CD4-positive, alpha-beta T cell (primary cell): ENCODE results near the gene ESRRG. TPM values are rescaled to one million over a fixed set of nuclear protein-coding genes. Genes with fewer than 3 reads are reported as not detected.

Experiments used
- ATAC-seq: fragments of 200-7000 bp; cut with Tn5 transposase; one replicate; pipeline ENCODE4 v1.10.0; 2022; ENCODE audit warnings: mild to moderate bottlenecking; ENCODE audit not compliant: poor library complexity
- CTCF ChIA-PET: fragments of 350-600 bp; sonication (Branson Sonifier 250); formaldehyde crosslinking; loops from one replicate; lab custom pipeline; 2021; ENCODE audit warnings: antibody characterized with exemption, inconsistent platforms; lab: Charles Lee
- POLR2A ChIA-PET: fragments of 350-600 bp; sonication (Branson Sonifier 250); formaldehyde crosslinking; loops from one replicate; lab custom pipeline; 2021; ENCODE audit warnings: antibody characterized with exemption, inconsistent platforms; lab: Charles Lee
- DNase-seq, 14 experiments: peaks; one replicate each; pipeline ENCODE4 v3.0.0-alpha.2; 2013 to 2020; ENCODE audit warnings: mixed read lengths in 2 of 14
- H3K27ac ChIP-seq, 2 donors: one replicate each; pipeline versions ENCODE4 v1.5.1 to v1.7.0; 2013; ENCODE audit warnings: low read length in 2 of 2, low read depth in 1 of 2, mild to moderate bottlenecking in 1 of 2
- H3K27me3 ChIP-seq, 2 experiments: 1 replicate in 1 of 2; 2 replicates in 1 of 2; pipeline versions ENCODE4 v1.6.1 to v1.7.0; 2013; ENCODE audit warnings: low read length in 2 of 2, control low read depth in 1 of 2, mild to moderate bottlenecking in 1 of 2, moderate library complexity in 1 of 2; ENCODE audit not compliant: insufficient read depth in 2 of 2, control insufficient read depth in 1 of 2
- H3K36me3 ChIP-seq: one replicate; pipeline ENCODE4 v1.6.1; 2013; ENCODE audit warnings: low read length, control low read depth; ENCODE audit not compliant: insufficient read depth
- H3K4me1 ChIP-seq: one replicate; pipeline ENCODE4 v1.6.1; 2013; ENCODE audit warnings: low read length, control low read depth; ENCODE audit not compliant: insufficient read depth
- H3K4me3 ChIP-seq: one replicate; pipeline ENCODE4 v1.5.1; 2013; ENCODE audit warnings: mild to moderate bottlenecking, low read length, moderate library complexity
- H3K9me3 ChIP-seq, 2 experiments: 1 replicate in 1 of 2; 2 replicates in 1 of 2; pipeline versions ENCODE4 v1.6.1 to v1.7.0; 2013; ENCODE audit warnings: low read length in 2 of 2, mild to moderate bottlenecking in 2 of 2, control low read depth in 1 of 2, moderate library complexity in 1 of 2; ENCODE audit not compliant: control insufficient read depth in 1 of 2, insufficient read depth in 1 of 2
- H3K27ac Mint-ChIP-seq: one replicate; pipeline ENCODE4 v1.8.0; 2020; ENCODE audit warnings: mixed read lengths
- H3K27me3 Mint-ChIP-seq: one replicate; pipeline ENCODE4 v1.8.0; 2021; ENCODE audit warnings: mixed read lengths
- H3K36me3 Mint-ChIP-seq: one replicate; pipeline ENCODE4 v1.8.0; 2021; ENCODE audit warnings: low read depth, mixed read lengths
- H3K4me1 Mint-ChIP-seq: one replicate; pipeline ENCODE4 v1.8.0; 2021; ENCODE audit warnings: low read depth, mixed read lengths
- H3K4me3 Mint-ChIP-seq: one replicate; pipeline ENCODE4 v1.8.0; 2020; ENCODE audit warnings: mild to moderate bottlenecking, mixed read lengths
- H3K9me3 Mint-ChIP-seq: one replicate; pipeline ENCODE4 v1.8.0; 2020; ENCODE audit warnings: mixed read lengths
- intact Hi-C, 2 experiments: fragments of 100-400 bp; cut with DNase I in 1 of 2; cut with micrococcal nuclease in 1 of 2; formaldehyde crosslinking; loops; one replicate each; pipeline versions ENCODE4 v1.15.1 to v1.9.0; 2023 to 2025; cut with DNase I, micrococcal nuclease
- total RNA-seq, 174 experiments: library from RNA in 2 of 174; stranded (reverse) in 2 of 174; gene quantifications; one replicate each; pipeline ENCODE4 v1.2.3 and lab custom pipeline; 2021 to 2026
- TF ChIP-seq, protein P1 (sequence below): fragments of 200-600 bp; IDR thresholded peaks from one replicate; pipeline ENCODE4 v1.8.0; 2022; ENCODE audit warnings: antibody characterized with exemption, mild to moderate bottlenecking

Gene ESRRG
- total RNA-seq, 2 experiments from 2014 or later: not detected

DNA sequence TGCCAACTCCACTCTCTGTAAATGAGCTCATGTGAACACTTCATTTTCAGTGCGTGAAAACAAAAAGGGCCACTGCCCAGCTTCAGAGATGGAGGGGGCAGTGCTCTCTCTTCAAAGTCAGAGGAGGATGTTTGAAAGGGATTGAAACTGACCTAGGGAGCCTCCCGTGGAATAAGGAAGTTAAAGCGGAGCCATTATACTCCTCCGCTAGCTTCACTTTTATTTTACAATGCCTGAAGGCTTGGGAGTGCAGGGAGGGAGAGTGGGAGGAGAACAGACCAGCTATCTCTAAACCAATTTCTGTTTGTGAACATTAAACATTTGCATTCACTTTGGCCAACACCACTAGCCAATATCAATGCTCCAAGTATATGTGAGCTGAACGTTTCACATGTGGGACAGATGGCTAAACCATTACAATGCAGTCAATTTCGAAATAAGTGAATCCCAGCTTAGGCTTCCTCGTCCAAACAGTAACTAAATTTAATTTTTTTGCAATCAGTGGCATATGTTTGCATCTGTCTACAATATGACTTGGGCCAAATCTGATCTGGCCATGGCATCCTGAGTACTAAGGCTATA is 126.9 kb downstream of the ESRRG start:
- DNase-seq (no peak), ATAC-seq (no peak)
- CTCF ChIA-PET: no interaction called here
- no peak overlapping the region for H3K4me3 ChIP-seq
- peaks cover 2% of the 10 kb centered on the region for H3K9me3 Mint-ChIP-seq
- H3K36me3 Mint-ChIP-seq: no peaks in the 10 kb centered on the region
- no peaks in the 10 kb centered on the region for H3K4me1 ChIP-seq
- peaks cover 11% of the 10 kb centered on the region for H3K27me3 Mint-ChIP-seq
- TF ChIP-seq, protein P1, sequence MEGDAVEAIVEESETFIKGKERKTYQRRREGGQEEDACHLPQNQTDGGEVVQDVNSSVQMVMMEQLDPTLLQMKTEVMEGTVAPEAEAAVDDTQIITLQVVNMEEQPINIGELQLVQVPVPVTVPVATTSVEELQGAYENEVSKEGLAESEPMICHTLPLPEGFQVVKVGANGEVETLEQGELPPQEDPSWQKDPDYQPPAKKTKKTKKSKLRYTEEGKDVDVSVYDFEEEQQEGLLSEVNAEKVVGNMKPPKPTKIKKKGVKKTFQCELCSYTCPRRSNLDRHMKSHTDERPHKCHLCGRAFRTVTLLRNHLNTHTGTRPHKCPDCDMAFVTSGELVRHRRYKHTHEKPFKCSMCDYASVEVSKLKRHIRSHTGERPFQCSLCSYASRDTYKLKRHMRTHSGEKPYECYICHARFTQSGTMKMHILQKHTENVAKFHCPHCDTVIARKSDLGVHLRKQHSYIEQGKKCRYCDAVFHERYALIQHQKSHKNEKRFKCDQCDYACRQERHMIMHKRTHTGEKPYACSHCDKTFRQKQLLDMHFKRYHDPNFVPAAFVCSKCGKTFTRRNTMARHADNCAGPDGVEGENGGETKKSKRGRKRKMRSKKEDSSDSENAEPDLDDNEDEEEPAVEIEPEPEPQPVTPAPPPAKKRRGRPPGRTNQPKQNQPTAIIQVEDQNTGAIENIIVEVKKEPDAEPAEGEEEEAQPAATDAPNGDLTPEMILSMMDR: no peak
- H3K27me3 ChIP-seq: peaks cover 5 to 9% of the 10 kb centered on the region in 2 experiments
- no peak overlapping the region for H3K4me3 Mint-ChIP-seq
- POLR2A ChIA-PET: no interaction called here
- H3K27ac ChIP-seq: no peak overlapping the region
- H3K36me3 ChIP-seq: no peaks in the 10 kb centered on the region
- intact Hi-C loops: no loop called here
- H3K9me3 ChIP-seq: peaks cover 0 to 11% of the 10 kb centered on the region in 2 experiments
- H3K27ac Mint-ChIP-seq: no peak overlapping the region
- H3K4me1 Mint-ChIP-seq: no peaks in the 10 kb centered on the region

DNA sequence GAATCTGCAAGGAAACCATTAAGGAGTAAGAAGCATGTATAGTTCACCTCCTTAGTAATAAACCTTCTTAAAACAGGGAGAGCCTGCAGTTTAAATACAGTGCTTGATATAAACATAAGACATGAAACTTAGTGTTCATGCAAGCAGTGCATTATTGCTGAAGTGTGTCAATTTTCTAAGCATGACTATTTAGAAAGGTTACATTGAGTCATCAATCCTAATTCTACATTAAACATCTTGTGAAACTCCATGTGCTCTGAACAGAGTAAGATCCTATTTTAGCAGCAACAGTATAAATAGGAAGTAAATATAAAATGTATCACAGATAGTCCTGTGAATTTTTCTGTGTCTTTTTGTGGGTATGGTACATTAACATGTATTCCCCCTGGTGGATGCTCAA is 135.5 kb downstream of the ESRRG start:
- H3K4me1 Mint-ChIP-seq: no peaks in the 10 kb centered on the region
- H3K4me1 ChIP-seq: no peaks in the 10 kb centered on the region
- H3K27me3 Mint-ChIP-seq: no peaks in the 10 kb centered on the region
- H3K4me3 ChIP-seq: no peak overlapping the region
- ATAC-seq (no peak), DNase-seq (no peak)
- CTCF ChIA-PET: no interaction called here
- POLR2A ChIA-PET: no interaction called here
- no peak overlapping the region for H3K27ac Mint-ChIP-seq
- no peak overlapping the region for H3K27ac ChIP-seq
- H3K36me3 Mint-ChIP-seq: no peaks in the 10 kb centered on the region
- H3K4me3 Mint-ChIP-seq: no peak overlapping the region
- H3K36me3 ChIP-seq: no peaks in the 10 kb centered on the region
- intact Hi-C loops: no loop called here
- H3K9me3 ChIP-seq: peaks cover 0 to 11% of the 10 kb centered on the region in 2 experiments
- H3K27me3 ChIP-seq: no peaks in the 10 kb centered on the region
- TF ChIP-seq, protein P1: no peak
- H3K9me3 Mint-ChIP-seq: peaks cover 10% of the 10 kb centered on the region

GRCh38 chr1:216582151-216582550 is 141.1 kb downstream of the ESRRG start:
- no peaks in the 10 kb centered on the region for H3K4me1 Mint-ChIP-seq
- no peaks in the 10 kb centered on the region for H3K36me3 ChIP-seq
- H3K4me1 ChIP-seq: no peaks in the 10 kb centered on the region
- peaks cover 0 to 4% of the 10 kb centered on the region in 2 experiments for H3K9me3 ChIP-seq
- no peaks in the 10 kb centered on the region for H3K27me3 ChIP-seq
- H3K27me3 Mint-ChIP-seq: no peaks in the 10 kb centered on the region
- no peak overlapping the region for H3K4me3 Mint-ChIP-seq
- H3K4me3 ChIP-seq: no peak overlapping the region
- intact Hi-C loops: no loop called here
- DNase-seq: no peak
- H3K9me3 Mint-ChIP-seq: peaks cover 14% of the 10 kb centered on the region
- ChIA-PET POLR2A (no interaction called here), CTCF (no interaction called here)
- H3K36me3 Mint-ChIP-seq: no peaks in the 10 kb centered on the region
- ATAC-seq: no peak
- TF ChIP-seq, protein P1: no peak
- no peak overlapping the region for H3K27ac Mint-ChIP-seq
- no peak overlapping the region for H3K27ac ChIP-seq
